Measurements from ENCODE around the gene UBTD1. TPM values are rescaled to one million over a fixed set of nuclear protein-coding genes. Genes with fewer than 3 reads are reported as not detected.

UBTD1 gene
- total RNA-seq, 1 experiment from 2014 or later, result 19.0 TPM

- Mint-ChIP-seq H3K4me1 (peaks cover 18 to 19% of the 10 kb centered on the region in 2 experiments), H3K27ac (no peak overlapping the region), H3K9me3 (peaks cover 17 to 18% of the 10 kb centered on the region in 2 experiments), H3K4me3 (no peak overlapping the region), H3K36me3 (ENCODE audit: insufficient read depth in 1 of 3, low read depth in 3 of 3) (peaks cover 4 to 9% (median 7%) of the 10 kb centered on the region in 3 experiments), H3K27me3 (ENCODE audit: low read depth) (no peaks in the 10 kb centered on the region; the same call in 1 of the 2 replicates)
- Histone ChIP-seq H2AFZ (ENCODE audit: low read length) (no peak overlapping the region), H3K79me2 (ENCODE audit: insufficient read depth, low read length) (no peaks in the 10 kb centered on the region), H2BK12ac (ENCODE audit: insufficient read length, low read depth, low read length) (no peak overlapping the region), H3K14ac (ENCODE audit: insufficient read depth, low read length) (no peak overlapping the region; the same call in 1 of the 2 replicates), H3T11ph (ENCODE audit: low read length) (no peak overlapping the region), H3K23ac (ENCODE audit: insufficient read length, low read depth, low read length) (no peak overlapping the region), H4K5ac (ENCODE audit: insufficient read length, low read depth, low read length) (no peak overlapping the region), H2BK20ac (ENCODE audit: low read depth, low read length, poor library complexity, severe bottlenecking) (no peak overlapping the region), H3K79me1 (ENCODE audit: insufficient read depth, low read depth, low read length, poor library complexity, severe bottlenecking) (no peaks in the 10 kb centered on the region), H2BK15ac (ENCODE audit: low read depth, low read length) (no peak overlapping the region), H2BK5ac (ENCODE audit: insufficient read length, low read length) (no peak overlapping the region), H3K27ac (ENCODE audit: insufficient read length, low read depth, low read length) (no peak overlapping the region), H3K9me3 (ENCODE audit: control insufficient read depth, low read depth, low read length) (no peaks in the 10 kb centered on the region), H3K56ac (ENCODE audit: insufficient read length, low read depth, low read length) (no peak overlapping the region), H3K27me3 (ENCODE audit: insufficient read depth, low read length) (no peaks in the 10 kb centered on the region), H4K20me1 (ENCODE audit: control insufficient read depth, insufficient read depth, insufficient read length) (no peaks in the 10 kb centered on the region), H4K8ac (replicated peaks; ENCODE audit: insufficient read length, low read depth, low read length) (no peak overlapping the region), H3K23me2 (ENCODE audit: insufficient read length, low read depth, low read length, poor library complexity, severe bottlenecking) (no peaks in the 10 kb centered on the region), H4K91ac (ENCODE audit: insufficient read length, low read depth, low read length) (no peak overlapping the region), H3K9ac (ENCODE audit: extremely low read depth, insufficient read length, low read length) (no peak overlapping the region), H3K4me2 (ENCODE audit: insufficient read depth, insufficient read length, low read length) (no peak overlapping the region), H3K4me1 (ENCODE audit: insufficient read depth, low read length) (peaks cover 5% of the 10 kb centered on the region; the same call in 1 of the 2 replicates), H2BK120ac (ENCODE audit: low read depth, low read length, poor library complexity, severe bottlenecking) (no peak overlapping the region), H2AK5ac (ENCODE audit: insufficient read length, low read length) (no peak overlapping the region), H3K18ac (ENCODE audit: insufficient read length, low read depth, low read length) (no peak overlapping the region), H3K4ac (ENCODE audit: low read depth, low read length) (no peak overlapping the region)
- DNase-seq, result no peak
- no CpG with 5 or more reads among the region's 5 CpGs for WGBS (ENCODE audit: extremely low coverage, insufficient read length, low lambda C conversion rate)
- TF ChIP-seq CTCF (conservative IDR thresholded peaks at IDR 0.05), result no peak
Observed at GRCh38 chr10:97525086-97525485, 26.4 kb downstream of the UBTD1 start.
